SIG-M5 treated with dmso at 0.1 percent for 504 hours (cell line): ENCODE measurements around the gene FMNL2.
"Not testable (repeated sequence)": the region's sequence is repeated elsewhere in the genome, so short reads cannot be mapped to it uniquely, and the experiment has no call there.

Experiments used
- DNase-seq: peaks from one replicate; lab custom pipeline; 2025; ENCODE audit not compliant: unreplicated experiment; lab: John Stamatoyannopoulos, UW

FMNL2 gene

DNA sequence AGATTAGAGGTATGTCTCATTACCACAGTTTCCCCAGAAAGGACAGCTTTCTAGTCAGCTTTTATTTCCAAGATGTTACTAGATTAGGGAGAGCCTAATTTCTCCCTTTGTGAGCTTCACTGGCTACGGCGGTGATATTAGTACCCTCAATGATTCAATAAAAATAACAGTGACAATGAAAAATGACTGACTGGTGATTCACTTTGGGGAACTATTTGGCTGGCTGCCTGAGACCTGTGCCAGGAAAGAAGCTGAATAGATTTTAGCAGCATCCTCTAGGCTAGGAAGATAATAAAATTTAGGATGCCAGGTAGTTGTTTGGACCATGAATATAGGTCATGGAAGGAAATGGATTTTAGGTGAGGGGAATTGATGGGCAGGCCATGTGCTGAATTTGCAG is 178.7 kb downstream of the FMNL2 start:
- no peak for DNase-seq

DNA sequence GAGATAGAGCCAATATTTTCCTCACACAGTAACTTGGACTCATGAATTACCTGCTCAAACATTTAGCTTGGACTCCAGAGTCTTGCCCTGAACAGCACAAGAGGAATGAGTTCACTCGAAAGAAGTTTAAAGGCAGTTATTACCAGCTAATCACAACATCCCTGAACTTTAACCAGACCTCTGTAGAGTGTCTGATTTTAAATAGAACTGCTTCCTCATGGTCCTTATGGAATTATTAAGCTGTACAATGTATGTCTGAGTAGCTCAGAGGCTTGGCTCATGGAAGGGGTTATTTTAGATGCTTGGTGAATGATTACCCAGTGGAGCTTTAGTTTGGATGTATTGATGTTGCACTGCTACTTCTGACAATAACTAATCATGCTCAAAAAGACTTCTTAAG is 183.1 kb downstream of the FMNL2 start:
- no peak for DNase-seq

DNA sequence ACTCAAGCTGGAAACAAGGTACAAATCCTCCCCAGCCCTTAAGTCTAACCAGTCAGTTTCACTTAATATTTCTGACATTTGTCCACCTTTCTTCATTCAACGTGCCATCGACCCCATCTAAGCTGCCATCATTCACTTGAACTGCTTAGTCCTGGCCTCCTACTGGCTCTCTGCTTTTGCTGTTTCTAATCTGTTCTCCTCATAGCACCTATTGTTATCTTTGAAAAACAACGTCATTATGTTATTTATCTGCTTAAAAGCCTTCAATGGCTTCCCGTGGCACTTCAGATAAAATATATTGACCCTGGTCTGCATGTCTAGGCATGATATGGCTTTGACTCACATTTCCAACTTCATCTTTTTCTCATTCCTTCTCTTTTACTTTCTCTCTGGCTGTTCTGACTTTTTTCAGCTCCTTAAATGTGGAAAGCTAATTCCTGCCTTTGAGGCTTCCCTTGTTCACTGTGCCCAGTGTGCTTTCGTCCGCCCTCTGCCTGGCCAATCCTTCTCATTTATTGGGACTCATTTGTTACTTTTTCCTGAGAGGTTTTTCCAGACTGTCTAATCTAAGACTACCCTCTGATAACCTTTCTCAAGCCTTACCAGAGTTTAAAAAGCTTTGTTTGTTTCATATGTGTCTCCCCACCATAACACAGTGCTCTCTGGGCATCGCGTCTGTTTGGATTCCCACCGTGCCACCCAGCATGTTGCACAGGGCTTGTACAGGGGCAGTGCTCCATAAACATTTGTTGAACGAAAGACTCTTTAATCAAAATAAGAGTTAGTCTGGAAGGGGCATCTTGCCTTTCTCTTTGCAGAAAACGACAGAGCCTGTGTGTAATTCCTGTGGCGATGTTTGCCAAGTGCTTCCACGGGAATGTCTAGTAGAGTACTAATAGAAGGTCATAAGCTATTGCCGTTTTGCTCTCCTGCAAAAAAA is 183.9 kb downstream of the FMNL2 start:
- no peak for DNase-seq

DNA sequence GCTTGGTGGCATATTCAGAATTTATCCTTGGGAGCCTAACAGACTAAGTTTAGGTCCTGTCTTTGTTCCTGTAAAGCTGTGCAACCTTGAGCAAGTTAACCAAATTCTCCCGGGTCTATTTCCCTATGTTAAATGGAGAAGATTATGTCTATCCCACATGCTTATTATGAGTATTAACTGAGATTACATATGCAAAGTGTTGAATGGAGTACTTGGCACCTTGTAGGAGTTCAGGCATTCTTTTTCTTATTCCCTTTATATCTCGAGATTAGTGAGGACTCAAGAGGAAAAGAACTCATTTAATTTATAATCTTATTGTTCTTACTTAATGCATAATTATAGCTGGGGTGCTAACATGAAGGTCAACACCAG is 184.6 kb downstream of the FMNL2 start:
- DNase-seq = no peak

DNA sequence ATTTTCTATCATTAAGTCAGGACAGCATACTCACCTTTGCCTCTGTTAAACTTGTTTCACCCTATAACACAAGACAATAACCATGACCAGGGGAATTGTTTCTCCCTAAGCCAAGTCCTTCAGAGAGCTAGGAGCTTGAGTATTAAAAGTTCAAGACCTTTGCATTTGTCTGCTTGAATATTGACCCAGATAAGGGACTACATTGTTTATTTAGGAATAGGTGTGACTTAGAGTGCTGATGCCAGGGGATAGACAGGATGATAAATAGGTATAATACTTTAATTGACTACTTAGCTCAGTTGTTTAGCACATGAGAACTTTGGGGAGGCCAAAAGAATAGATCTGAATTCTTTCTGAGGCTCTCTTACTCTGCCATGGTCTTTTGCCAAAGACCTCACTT is 185.8 kb downstream of the FMNL2 start:
- DNase-seq = no peak

DNA sequence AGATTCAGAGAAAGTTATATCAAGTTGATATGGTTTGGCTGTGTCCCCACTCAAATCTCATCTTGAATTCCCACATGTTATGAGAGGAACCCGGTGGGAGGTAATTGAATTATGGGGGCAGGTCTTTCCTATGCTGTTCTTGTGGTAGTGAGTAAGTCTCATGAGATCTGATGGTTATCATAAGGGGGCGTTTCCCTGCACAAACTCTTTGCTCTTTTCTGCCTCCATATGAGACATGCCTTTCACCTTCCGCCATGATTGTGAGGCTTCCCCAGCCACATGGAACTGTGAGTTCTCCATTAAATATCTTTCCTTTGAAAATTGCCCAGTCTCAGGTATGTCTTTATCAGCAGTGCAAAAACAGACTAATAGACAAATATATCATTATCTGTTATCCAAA is 187.5 kb downstream of the FMNL2 start:
- DNase-seq = not testable (repeated sequence)

DNA sequence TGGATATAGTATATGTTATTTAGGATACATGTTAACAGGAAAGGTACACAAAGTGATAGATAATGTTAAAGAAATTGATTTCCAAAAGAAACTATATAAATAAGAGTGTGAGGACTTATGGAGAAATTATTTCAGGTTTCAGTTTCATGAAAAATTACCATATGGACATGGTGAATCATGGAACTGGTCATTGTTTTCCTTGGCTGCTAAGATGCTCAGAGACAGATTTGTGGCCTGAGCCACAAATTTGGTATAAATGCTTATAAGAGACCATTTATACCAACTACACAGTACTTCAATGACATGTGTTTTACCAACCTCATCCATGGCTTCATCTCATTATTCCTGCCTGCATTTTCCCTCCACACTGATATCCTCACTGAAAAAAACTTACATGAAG is 188.1 kb downstream of the FMNL2 start:
- no peak for DNase-seq

DNA sequence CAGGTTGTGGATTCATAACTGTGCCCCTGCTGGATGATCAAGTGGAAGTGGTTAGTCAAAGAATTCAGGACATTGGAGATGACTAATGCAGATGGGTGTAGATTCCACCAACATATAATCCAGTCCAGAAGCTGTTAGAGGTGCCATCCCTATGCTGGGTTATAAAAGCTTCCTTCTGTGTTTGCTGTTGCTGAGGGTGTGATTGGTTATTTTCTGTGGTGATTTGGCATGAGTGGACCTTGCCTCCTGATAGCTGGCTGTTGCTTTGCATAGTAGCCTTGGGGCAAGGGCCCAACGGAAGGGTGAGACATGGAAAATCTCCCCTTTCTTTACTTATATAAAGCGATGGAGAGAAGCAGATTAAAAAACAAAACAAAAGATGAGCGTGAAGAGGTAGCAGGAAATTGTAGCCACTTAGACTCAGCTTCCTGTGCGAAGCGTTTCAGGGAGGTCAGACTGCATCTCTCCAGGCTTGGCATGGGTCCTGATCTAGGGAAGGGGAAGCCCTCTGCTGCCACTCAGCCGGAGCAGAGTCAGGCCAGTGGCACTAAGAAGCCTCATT is 190.4 kb downstream of the FMNL2 start:
- no peak for DNase-seq

DNA sequence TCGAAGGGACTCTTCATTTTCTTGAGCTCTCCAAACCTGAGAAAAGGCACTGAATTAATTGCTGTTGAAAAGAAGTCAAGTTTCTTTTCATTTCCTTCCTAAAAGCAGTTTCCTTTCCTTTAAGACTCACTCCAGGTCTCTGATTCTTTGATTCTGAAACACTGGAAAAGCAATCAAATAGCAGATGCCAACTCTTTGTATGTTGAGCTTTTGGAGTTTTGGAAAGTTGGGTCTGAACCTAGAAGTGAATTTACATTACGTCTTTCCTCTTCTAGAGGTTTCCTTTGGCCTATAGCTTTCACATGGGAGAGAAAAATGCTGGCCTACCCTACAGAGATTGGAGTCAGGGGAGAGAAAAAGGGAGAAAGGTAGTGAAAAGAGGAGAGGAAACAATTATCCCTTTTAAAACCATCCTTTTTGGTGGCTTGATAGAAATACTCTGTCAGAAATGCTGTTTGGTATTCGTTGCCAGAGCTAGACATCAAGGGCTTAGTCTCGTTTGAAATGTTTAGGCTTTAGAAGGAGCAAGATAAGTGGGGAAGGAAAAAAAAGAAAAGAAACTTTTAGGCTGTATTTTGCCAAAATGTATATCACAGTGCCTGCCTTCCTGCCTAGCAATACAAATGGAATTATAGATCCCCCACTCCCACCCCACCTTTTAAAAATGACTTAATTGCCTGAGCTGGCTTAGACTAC is 194.6 kb downstream of the FMNL2 start:
- DNase-seq = no peak

DNA sequence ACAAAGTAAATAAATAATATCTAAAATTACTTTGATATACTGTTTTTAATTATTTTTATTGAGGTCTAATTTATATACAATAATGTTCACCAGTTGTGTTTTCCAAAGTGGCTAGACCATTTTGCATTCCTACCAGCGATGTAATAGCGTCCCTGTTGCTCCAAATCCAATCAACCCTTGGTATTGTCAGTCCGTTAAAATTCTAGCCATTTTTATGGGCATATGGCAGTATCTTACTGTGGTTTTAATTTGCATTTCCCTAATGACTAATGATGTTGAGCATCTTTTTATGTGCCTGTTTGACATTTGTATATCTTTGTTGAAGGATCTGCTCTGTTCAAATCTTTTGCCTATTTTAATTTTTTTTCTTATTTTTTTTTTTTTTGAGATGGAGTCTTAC is 197.3 kb downstream of the FMNL2 start:
- DNase-seq = no peak

DNA sequence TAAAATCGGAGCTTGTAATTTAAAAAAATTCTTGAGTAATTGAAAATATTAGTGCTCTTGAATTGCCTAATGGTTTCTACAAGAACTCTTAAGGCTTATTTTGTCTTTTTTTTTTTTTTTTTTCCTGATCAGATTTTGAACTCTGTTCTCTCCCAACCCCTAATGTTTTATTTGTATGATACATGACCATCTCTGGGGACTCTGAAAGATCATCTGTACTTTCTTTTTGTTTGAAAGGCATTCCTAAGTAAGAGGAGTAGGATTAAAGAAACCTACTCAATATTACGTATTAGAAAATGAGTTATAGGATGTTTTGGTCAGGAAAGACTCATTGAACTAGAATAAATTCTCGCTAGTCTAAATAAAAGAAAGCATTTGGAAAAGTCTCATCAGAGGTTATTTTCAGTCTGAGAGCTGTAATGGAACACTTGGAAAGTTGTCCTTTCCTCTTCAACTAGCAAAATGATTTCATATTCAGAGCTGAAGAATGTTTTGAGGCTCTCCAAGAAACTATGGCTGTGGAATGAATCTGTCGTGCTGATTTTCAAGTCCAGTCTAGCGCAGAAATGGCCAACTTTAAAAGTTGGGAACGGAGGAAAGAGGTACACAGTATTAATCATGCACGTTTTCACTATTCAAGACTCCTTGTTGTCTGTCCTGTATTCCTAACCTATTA is 199.6 kb downstream of the FMNL2 start:
- DNase-seq = no peak

DNA sequence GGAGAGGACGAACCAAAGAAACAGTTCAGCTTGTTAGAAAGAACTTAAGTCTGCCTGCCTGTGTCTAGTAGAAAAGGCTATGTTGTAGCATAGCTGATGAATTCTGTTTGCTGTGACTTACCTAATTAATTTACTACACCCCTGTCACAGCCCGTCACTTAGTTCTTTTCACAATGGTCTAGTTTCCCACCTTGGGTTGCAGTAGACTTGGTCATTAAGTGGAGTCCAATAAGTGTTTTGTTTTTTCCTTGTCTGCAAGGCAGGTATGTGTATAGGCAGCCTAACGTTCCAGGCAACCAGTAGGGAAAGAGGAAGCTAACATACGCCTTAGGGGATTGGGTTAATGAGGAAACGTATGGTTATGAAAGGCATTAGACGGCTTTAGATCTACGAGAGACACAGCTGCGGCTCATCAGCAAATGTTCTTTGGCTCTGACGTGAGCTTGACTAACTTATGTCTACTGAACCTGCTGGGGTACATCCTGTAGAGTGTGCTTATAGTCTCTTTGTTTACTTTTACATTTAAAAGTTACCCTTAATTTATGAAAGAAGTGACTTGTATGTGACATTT is 202.2 kb downstream of the FMNL2 start:
- peak; percentile 15 for DNase-seq

DNA sequence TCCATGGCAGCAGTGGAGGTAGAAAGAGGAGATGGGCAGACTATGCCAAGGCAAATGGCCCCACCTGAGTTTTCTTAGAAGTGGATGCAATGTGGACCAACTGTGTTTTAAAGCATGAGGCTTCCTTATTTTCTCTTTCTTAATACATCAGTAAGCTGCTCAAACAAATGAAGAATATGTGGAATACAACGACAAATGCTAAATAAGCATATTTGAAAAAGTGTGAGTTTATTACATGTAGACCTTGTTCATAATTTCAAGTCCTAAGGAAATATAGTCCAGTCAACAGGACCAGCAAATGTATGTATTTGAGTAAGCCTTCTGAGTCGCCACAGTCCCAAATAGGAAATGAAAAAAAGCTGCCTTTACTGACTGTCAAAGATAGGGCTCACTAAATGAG is 204.4 kb downstream of the FMNL2 start:
- no peak for DNase-seq

DNA sequence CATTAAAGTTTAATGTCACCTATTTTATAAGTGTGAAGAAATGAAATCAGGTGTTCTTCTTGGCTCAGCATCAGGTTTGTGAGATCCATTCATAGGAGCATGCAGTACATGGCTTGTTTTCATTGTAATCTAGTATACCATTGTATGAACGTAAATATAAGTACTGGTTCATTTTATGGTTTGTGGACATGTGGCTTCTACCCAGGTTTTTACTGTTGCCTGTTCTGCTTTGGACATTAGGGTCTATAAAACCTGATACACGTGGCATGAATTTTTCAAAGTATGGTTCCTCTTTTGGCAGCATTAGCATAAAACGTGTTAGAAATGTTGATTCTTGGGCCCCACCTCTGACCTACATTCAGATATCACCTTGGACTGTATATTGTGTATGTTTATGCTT is 206.7 kb downstream of the FMNL2 start:
- DNase-seq = no peak

DNA sequence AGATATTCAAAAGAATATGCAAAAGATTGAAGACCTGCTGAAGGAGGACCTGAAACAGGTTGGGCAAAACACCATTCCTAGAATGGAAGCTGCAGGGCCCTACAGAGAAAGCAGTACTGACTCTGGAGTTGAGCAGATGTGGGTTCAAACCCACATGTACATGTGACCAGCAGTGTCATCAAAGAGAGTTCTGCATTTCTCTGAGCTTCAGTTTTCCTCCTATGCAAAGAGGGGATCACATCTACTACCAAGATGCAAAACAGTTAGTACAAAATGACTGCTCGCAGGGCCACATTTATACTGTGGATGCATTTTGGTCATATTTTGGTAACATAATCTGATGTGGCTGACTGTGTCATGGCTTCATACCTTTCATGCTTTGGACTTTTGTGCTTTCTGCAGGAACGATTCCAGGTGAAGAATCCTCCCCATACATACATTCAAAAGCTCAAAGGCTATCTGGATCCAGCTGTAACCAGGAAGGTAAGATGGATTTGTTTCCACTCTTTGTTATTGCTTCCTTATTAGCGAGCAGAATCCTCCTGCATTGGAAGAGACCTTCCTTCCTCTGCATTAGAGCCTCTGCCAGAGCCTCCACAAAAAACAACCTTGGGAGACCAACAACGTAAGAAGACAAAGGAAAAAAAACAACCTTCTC is 207.5 kb downstream of the FMNL2 start:
- no peak for DNase-seq

DNA sequence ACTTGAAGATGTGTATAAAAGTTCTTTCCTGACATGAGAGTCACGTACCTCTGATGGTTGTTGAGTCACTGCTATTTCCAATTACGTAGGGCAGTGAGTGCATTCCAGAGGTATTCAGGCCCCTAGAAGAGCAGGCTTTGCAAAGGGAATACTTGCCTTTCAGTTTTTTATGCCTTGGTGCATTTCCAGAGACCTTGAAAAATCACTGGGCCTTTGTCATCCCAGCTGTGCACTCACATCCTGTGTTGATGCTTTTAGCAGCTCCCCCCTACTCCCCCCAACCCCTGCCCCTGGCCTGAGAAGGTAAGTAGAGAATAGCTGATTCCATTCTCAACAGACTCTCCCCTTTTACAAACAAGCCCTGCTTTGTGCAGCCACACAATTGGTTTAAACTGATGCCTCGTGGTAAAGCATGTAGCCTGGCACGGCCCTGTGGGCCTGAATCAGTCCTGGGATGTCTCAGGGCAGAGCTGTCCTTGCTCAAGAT is 208.1 kb downstream of the FMNL2 start:
- DNase-seq = no peak

DNA sequence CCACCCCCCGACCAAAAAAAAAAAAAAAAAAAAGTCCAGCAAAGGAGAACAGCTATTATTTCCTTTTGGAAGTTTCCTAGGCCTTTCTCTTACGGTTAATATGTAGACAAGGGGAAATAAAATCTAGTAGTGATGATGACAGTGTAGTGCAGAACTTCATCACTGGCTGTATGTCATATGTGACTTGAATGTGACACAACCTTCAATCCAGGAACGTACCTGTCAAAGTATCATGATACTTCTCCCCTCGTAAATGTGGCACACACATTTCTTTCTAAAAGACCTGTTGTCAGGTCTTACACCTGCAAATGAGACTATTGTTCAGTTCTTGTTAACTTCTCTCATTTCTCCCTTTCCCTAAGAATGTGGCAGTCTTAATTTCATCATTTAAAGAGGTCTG is 208.7 kb downstream of the FMNL2 start:
- DNase-seq = no peak

DNA sequence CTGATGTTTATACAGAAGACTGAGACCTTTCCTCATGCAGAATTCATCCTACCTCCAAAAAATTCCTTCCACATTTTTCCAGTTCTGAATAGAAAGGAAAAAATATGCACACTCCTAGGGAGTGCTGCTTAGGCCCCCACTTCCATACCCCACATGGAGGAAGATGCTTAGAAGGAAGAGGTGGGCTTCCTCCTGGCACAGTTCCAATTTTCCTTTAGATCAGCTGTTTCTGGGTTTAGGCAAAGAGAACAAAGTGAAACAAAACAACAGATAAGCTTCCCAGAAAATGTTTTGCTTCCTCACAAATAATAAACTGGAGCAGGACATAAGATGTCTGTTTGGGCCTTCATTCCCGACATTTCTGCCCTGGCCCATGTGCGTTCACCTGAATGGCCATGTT is 209.7 kb downstream of the FMNL2 start:
- no peak for DNase-seq

DNA sequence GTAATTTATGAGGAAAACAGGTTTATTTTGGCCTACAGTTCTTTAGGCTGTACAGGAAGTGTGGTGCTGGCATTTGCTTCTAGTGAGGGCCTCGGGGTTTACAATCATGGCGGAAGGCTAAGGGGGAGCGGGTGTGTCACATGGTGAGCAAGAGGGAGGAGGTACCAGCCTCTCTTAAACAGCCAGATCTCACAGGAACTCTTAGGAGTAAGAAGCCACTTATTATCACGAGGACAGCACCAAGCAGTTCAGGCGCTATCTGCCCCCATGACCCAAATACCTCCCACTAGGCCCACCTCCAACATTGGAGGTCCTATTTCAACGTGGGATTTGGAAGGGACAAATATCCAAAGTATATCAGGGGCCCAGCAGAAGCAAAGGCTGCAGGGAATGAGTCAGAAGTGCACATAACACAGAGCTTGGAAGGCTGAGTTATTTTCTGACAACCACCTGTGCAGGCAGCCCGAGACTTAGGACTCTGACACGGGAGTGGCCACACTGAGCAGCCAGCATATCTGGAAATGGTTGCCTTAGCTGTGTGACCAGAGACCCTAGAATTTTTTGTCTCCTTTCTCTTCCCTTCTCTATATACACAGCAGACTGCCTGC is 211.4 kb downstream of the FMNL2 start:
- DNase-seq = no peak
